COR-L47 (cell line): ENCODE data around the gene OR7G1.

Experiments
- DNase-seq: peaks from one replicate; lab custom pipeline; 2025; lab: John Stamatoyannopoulos, UW

Gene OR7G1, protein sequence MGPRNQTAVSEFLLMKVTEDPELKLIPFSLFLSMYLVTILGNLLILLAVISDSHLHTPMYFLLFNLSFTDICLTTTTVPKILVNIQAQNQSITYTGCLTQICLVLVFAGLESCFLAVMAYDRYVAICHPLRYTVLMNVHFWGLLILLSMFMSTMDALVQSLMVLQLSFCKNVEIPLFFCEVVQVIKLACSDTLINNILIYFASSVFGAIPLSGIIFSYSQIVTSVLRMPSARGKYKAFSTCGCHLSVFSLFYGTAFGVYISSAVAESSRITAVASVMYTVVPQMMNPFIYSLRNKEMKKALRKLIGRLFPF

GRCh38 chr19:9115307-9115813 lies at the start of gene OR7G1:
OR7G1 (minus strand) TSS chr19:9115763; CDS start chr19:9115763, 0 bp downstream.
- no peak for DNase-seq

DNA sequence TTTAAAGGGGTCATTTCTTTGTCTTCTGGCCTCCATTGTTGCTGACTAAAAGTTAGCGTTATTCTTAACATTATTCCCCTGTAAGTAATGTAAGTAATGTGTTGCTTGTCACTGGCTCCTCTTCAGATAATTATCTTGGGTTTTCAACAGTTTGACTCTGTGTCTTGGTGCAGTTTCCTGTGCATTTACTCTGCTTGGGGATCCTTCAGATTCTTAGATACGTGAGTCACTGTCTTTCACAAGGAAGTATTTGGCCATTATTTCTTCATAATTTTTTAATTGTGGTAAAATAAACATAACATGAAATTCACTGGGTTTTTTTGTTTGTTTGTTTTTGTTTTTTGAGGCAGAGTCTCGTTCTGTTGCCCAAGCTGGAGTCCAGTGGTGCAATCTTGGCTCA lies 49.7 kb upstream of the OR7G1 start:
- no peak for DNase-seq

GRCh38 chr19:9161427-9161826 lies 45.9 kb upstream of the OR7G1 start:
- DNase-seq, result no peak

DNA sequence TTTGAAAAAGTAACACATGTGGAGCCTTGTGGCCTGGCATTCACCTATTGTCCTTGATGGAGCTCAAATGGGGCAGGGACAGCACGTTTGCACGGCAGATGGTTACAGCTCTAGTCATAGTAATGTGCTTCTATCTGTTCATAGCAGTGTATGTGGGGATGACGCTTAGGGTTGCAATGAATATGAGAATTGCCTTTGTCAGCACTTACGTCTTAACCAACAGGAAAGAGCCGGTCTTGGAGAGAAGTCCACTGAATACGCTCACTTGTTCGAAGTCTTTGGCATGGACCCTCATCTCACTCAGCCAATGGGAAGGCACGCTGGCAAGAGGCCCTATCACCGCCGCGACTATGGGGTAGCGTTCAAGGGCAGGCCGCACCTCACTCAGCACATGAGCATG lies 44.3 kb upstream of the OR7G1 start:
- DNase-seq, result no peak

DNA sequence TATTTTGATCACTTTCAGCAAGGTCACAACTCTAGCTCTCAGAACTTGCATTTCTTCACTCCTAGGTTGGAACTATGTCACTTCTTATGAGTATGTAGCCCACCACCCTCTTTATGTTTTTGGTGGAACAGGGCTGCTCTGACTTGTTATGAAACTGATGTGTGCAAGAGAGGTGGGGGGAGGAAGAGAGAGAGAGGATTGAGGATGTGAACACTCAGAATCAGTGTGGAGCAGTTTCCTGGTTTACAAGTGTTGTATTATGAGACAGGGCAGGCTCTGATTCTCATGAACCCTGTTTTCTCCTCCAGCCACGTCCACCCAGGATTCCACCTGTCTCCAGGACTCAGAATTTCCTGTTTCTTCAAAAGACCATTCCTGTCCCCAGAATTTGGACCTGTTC lies 40.7 kb upstream of the OR7G1 start:
- DNase-seq, result no peak

DNA sequence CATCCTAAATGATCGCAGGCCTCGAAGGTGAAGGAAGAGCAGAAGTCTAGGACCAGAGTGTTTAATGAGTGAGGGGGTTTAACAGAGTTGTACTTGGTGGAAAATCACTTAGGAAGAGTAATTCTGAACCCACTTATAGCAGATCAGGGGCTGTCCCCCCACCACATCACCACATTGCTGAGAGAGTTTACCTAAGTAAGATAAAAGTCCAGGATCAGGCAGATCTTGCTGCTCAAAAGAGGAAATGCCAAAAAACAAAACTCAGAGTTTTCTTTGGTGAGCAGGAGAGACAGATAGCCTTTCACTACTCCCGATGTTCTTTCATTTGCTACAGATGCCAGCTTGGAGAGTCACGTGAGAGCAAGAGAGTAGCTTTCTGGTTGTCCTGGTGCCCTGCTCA lies 40.0 kb upstream of the OR7G1 start:
- no peak for DNase-seq

GRCh38 chr19:9151367-9151766 lies 35.8 kb upstream of the OR7G1 start:
- no peak for DNase-seq

DNA sequence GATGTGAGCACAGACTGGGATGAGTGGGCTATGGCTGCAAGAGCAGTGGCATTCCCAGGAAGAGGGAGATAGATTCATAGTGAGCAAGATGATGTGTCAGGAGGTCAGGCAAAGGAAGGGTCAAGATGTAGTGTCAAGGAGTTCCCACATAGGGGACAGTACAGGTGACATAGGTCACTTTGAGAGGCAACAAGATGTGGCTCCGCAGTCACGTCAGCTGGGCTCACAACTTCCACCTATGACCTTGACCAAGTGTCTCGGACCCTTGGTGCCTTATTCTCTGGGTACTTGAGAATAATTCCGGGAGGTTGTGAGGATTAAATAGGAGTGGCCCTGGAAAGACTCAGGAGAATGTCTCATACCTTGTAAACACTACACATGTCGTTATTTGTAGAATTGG lies 35.1 kb upstream of the OR7G1 start:
- no peak for DNase-seq

DNA sequence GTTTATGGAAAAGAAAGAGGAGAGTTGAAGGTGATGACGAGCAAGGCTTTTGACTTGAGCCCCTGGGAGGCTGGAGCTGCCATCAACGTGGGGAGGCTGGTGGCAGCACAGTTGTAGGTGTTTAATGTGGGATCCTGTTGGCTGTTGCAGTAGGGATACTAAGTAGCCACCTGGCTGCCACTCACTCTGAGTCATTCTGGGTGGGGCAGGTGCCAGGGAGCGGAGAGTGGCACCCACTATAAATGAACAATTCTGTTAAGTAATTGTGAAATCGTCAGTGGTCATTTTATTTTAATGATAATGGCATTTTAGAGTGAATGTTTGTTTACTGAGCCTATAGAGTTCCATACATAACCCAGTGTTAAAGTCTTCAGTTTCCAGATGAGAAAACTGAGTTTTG lies 34.4 kb upstream of the OR7G1 start:
- DNase-seq, result no peak

- no peak for DNase-seq
These were observed 33.1 kb upstream of the OR7G1 start for GRCh38 chr19:9148697-9149096.

GRCh38 chr19:9146882-9147281 lies 31.3 kb upstream of the OR7G1 start:
- no peak for DNase-seq

DNA sequence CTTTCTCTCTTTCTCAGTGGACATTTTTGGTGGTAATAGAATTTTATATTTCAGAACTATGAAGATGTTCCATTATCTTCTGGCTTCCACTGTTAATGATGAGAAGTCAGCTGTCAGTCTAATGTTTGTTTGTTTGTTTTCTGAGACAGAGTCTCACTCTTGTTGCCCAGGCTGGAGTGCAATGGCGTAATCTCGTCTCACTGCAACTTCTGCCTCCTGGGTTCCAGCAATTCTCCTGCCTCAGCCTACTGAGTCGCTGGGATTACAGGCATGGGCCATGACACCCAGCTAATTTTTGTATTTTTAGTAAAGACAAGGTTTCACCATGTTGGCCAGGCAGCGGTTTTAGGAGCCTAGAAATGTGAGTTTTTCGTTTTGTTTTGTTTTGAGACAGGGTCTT lies 29.4 kb upstream of the OR7G1 start:
- no peak for DNase-seq

DNA sequence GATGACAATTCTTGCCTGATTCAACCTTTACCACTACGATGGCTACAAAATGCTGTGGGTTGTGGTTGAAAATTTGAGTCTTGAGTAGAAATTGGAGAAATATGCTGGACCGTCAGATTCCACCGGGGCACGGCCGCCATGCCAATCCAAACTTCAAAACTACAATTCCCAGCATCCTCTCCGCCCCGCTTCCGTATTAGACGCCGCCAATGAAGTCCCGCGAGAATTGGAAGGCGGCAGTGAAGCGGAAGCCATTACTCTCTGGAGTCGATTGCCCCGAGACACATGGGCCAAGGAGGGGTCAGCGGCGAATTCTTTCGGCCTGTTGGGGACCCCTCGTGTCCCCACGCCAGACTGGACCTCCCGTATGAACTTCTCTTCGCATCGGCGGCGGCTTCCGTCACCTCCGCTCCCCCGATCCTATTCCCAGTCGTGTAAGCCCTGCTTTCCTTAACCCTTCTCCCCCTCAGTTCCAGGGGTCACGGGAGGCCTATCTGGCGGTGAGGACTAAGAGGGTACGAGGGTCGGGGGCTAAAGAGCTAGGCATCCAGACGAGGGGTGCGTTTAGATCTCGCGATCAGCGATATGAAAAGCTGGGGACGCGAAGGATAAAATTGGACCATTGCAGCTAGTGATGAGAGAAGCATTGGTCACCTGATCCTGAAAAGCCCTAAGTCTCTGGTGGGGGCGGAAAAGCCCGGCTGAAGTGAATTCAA lies 24.8 kb upstream of the OR7G1 start, which contains the start of gene ZNF317:
Gene ZNF317, plus strand, starts transcription at position 239 of the 716 bp plus-strand sequence. CDS start 15,620 bp downstream, outside the sequence.
- DNase-seq, result peak; percentile 88

GRCh38 chr19:9139609-9140158 lies 24.1 kb upstream of the OR7G1 start:
- DNase-seq, result no peak

DNA sequence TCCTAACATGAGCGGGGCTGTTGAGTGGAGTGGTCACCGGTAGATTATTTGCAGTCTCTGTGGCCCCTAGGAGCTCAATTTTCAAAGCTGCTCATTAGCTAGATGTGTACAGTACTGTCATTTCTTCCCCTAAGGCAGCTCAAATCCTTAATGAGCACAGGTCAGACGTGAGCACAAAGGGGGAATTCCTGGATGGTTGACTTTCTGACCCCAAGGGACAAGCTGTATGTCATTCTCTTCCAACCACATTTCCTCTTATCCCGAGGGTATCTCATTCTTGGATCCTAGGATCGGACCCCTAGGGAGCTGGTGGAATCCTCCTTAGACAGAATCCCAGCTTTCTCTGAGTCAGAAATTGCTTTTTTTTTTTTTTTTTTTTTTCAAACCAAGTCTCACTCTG lies 16.9 kb upstream of the OR7G1 start:
- DNase-seq, result no peak

DNA sequence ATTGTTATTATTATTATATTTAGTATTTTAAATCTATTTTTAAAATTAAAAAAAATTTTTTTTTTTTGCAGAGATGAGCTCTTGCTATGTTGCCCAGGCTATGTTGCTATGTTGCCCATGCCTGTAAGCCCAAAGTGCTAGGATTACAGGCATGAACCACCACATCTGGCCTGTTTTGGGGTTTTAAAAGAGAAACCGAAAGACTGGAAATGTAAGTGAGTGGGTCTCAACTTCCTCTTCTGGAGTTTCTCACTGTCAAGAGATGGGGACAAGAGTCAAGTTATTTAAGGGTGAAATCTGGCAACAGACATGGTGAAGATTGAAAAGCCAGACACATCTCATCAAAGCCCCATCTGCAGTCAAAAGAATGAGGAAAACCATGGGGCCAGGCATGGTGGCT lies 15.4 kb upstream of the OR7G1 start:
- DNase-seq, result no peak

- no peak for DNase-seq
These were observed 12.6 kb upstream of the OR7G1 start for GRCh38 chr19:9128171-9128570.

- DNase-seq, result no peak
These were observed 11.4 kb upstream of the OR7G1 start, which contains the start of gene OR7G3 for GRCh38 chr19:9126900-9127405. OR7G3 (minus strand) TSS chr19:9126950; CDS start chr19:9126950, 0 bp downstream.

- no peak for DNase-seq
These were observed 984 bp upstream of the OR7G1 start for GRCh38 chr19:9116547-9116946.

DNA sequence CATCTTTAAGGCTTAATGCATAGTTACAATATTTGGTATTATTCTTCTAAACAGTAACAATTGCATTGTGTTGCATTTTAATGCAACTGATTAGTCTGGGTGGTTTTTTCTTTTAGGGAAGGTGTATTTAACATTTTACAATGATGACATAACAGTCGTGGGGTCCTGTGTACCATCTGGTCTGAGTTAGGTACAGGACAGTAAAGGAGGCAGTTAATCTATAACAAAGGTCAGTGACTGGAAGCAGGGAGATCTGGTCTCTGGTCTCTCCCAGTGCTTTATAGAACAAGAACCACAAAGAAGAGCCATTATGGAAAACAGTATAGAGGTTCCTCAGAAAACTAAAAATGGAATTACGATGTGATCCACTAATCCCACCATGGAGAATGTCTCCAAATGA lies 5.6 kb downstream of the OR7G1 start:
- DNase-seq, result no peak

GRCh38 chr19:9107375-9107774 lies 8.2 kb downstream of the OR7G1 start, which contains the start of gene OR7G2:
OR7G2 (minus strand) TSS chr19:9107475; CDS start chr19:9103243, 4,232 bp downstream.
- DNase-seq, result no peak

GRCh38 chr19:9086761-9087160 lies 28.8 kb downstream of the OR7G1 start, which contains the start of gene OR1M1:
OR1M1 (plus strand) TSS chr19:9087061; CDS start chr19:9093245, 6,184 bp downstream.
- DNase-seq, result no peak
